NCI-H526 (cell line): Measurements from ENCODE around the gene VAPA.
"Not testable (repeated sequence)": the region's sequence is repeated elsewhere in the genome, so short reads cannot be mapped to it uniquely, and the experiment has no call there.

Experiments
- DNase-seq, 2 experiments: peaks; one replicate each; lab custom pipeline; 2025; lab: John Stamatoyannopoulos, UW

VAPA gene

DNA sequence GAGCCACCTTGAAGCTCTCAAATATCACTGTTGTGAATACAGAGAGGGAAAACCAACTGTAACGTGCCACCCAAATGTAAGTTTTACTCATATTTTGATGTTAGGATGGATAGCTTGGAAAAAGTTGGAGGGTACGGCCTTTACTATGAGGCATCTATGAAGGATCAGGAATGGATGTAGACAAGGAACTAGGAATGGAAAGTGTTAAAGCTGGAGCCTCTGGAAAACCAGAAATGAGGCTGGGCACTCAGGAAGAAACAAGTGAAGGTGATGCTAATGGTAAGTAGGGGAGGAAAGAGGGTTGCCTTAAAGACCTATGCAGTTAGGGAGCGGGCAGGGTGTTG, 27.8 kb upstream of the VAPA start:
- no peak for DNase-seq

DNA sequence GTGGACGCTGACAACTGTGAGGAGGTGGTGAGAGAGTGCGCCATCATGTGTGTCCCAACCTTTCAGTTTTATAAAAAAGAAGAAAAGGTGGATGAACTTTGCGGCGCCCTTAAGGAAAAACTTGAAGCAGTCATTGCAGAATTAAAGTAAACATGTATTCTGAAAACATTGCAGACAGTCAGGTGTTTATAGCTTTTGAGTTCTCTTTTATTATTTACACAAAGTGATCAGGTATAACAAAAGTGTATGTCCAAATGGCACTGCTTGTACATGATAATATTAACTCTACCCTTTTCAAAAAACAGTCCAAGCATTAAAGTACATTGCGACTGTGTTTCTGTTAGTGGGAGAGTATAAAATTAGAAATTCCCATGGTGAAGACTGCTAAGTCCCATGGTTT, 25.8 kb upstream of the VAPA start:
- no peak for DNase-seq

DNA sequence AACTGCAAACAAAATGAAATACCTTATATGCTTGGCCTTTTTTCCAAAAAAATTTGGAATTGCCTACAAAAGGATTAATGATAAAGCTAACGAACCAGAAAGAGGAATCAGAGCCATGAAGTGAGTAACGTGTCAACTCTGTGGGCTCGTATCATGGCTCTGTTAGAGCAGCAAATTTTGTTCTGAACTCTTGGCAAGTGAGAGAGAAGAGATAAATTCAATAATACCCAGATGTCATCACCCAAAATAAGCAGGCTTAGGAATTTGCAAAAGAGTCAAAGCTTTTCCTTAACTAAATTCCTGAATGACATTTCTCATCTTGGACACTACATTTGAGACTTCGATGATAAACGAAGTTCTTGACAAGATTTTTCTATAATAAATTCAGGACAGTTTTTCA, 23.6 kb upstream of the VAPA start:
- no peak for DNase-seq

DNA sequence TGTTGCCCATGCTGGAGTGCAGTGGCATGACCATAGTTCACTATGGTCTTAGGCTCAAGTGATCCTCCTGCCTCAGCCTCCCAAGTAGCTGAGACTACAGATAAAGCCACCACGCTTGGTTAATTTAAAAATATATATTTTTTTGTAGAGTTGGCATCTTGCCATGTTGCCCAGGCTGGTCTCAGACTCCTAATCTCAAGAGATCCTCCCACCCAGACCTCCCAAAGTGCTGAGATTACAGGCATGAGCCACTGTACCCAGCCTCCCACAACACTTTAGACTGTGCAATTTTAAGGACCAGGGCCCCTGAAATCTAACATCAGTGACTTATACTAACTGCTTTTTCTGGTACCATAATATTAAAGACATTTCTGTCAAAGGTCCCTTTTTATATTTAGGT, 22.9 kb upstream of the VAPA start:
- DNase-seq: no peak

DNA sequence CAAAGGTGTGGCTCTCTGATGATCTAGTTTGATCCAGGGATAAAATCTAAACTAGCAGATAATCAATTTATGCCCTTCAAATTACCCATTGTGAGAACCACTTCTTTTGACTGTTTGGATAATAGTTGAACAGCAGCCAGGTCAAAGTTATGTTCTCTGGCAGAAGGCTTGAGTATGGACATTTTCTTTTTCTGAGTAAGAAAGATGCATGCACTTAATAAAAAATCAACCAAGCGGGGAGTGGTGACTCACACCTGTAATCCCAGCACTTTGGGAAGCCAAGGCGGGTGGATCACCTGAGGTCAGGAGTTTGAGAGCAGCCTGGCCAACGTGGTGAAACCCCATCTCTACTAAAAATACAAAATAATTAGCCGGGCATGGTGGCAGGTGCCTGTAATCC, 22.3 kb upstream of the VAPA start:
- DNase-seq: not testable (repeated sequence)

DNA sequence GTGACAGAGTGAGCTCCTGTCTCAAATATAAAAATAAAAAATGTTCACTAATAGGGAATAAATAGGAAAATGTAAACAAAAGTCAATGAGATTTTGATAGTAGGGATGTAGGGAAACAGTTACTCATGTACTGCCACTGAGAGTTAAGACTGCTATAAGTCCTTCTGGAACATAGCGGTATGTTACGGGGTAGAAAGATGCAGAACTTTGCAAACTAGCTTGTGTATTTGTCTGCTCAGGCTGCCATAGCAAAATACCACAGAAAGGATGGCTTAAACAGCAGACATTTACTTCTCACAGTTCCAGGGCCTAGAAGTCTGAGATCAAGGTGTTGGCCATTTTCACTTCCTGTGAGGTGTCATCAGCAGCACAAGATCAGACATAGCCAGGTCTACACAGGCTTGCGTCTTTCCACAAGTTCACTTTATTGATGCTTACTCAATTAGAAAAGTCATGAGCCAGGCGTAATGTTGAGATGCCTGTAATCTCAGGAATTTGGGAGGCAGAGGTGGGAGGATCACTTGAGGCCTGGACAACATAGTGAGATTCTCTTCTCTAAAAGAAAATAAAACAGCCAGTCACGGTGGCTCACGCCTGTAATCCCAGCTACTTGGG, 19.3 kb upstream of the VAPA start:
- no peak for DNase-seq

DNA sequence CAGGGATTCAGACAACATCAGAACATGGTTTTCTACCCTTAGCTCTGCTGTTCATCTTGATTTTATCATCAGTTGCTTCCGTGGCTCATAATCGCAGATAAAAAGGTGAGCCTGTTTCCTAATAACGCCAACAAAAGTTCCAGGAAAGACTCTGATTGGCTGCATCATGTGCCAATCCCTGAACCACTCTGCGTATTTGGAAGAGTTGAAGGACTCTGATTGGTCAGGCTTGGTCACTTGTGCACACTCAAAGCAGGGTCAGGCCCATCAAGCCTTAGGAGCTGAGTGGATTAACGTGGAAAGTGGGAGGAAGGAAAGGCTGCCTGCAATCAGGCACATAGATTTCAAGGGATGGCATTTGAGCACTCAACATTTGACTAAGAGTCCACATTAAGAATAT, 16.7 kb upstream of the VAPA start:
- no peak for DNase-seq

DNA sequence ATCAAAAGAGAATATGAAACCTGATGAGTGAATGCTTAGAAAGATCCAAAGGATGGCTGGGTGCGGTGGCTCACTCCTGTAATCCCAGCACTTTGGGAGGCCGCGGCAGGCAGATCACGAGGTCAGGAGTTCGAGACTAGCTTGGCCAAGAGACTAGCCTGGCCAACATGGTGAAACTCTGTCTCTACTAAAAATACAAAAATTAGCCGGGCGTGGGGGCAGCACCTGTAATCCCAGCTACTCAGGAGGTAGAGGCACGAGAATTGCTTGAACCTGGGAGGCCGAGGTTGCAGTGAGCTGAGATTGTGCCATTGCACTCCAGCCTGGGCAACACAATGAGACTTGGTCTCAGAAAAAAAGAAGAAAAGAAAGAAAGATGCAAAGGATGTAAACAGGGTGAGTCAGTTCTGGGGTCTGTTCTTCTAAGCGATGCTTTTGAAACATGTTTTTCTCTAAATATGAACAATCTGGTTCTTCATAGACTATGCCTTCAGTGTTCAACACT, 16.0 kb upstream of the VAPA start:
- DNase-seq: not testable (repeated sequence)

DNA sequence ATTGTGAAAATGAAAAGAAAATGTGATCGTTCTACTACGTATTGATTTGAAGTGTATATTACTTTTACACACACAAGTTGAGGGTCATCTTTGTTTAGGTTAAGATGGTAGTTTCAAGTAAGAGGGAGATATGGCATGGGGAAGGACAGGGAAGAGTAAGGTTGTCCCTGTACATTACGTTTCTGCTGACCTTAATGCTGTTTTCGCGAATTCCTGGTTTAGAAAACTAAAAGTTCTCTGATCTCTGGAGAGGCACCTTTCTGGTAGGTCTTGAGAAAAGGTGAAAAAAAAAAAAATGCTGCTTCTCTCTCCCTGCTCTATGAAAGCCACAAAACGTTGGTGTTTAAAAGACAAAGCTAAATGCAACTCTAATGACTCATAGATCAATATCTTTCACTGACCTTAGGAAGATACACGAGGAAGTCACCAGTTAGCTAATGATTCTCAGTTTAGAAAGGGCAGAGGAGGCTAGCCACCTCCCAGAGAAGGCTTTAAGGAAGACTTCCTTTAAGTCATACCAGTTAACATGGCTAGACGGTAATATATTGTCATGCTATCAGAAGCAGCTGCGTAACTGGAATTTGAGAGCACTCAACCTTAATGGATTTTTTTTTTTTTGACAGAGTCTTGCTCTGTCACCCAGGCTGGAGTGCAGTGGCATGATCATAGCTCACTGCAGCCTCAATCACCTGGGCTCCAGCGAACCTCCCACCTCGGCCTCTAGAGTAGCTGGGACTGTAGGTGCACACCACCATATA, 14.8 kb upstream of the VAPA start:
- DNase-seq: no peak

DNA sequence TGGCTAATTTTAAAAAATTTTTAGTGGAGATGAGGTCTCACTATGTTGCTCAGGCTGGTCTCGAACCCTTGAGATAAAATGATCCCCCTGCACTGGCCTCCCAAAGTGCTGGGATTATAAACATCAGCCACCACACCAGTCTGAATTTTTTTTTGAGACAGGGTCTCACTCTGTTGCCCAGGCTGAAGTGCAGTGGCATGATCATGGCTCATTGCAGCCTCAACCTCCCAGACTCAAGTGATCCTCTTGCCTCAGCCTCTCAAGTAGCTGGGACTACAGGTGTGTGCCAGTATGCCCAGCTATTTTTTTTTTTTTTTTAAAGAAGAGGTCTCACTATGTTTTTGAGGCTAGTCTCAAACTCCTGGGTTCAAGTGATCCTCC, 14.3 kb upstream of the VAPA start:
- DNase-seq: not testable (repeated sequence)

DNA sequence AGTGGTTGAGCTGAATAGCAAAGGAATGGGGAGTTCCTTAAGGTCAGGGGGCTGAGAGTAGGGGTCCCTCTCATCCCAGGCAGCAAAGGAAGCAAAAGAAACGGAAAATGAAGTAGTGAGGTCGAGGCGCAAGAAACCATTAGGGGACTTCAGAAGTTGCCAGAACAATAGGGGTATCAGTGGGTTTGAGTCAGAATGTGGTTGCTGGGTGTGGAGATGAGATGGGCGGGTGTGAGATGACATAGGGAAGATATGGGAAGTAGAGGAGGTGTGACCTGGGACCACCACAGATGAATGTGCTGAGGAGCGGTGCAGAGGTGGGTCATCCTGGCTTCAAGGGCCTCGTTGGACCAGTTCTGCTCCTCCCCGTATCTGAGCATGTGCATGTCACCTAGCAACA, 13.1 kb upstream of the VAPA start:
- DNase-seq: no peak

DNA sequence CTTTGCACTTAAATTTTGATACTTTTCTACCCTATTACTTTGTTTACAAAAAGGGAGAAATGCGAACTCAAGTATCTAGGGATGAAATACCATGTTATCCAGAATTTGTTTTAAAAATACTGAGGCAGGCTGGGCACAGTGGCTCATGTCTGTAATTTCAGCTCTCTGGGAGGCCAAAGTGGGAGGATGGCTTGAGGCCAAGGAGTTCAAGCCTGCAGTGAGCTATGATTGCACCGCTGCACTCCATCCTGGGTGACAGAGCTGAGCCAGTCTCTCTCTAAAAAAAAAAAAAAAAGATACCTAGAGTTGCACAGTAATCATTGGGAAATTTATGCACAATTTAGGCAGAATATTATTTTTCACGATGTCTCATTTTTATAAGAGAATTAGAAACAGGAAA, 12.4 kb upstream of the VAPA start:
- DNase-seq: no peak

DNA sequence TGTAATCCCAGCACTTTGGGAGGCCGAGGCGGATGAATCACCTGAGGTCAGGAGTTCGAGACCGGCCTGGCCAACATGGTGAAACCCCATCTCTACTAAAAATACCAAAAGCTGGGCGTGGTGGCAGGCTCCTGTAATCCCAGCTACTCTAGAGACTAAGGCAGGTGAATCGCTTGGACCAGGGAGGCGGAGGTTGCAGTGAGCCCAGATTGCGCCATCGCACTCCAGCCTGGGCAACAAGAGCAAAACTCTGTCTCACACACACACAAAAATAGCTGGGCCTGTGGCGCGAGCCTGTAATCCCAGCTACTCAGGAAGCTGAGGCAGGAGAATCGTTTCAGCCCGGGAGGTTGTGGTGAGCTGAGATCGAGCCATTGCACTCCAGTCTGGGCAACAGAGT, 11.6 kb upstream of the VAPA start:
- DNase-seq: not testable (repeated sequence)

DNA sequence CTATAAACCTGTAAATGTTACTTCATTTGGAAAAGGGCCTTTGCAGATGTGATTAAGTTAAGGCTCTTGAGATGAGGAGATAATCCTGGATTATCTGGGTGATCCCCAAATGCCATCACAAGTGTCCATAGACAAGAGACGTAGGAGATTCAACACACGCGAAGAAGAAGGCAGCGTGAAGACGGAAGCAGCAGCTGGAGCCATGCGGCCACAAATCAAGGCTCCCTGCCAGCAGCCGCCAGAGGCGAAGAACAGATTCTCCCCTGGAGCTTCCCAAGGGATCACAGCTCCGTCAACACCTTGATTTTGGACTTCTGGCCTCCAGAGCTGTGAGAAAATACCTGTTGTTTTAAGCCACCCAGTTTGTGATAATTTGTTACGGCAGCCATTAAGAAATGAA, 11.0 kb upstream of the VAPA start:
- DNase-seq: no peak

DNA sequence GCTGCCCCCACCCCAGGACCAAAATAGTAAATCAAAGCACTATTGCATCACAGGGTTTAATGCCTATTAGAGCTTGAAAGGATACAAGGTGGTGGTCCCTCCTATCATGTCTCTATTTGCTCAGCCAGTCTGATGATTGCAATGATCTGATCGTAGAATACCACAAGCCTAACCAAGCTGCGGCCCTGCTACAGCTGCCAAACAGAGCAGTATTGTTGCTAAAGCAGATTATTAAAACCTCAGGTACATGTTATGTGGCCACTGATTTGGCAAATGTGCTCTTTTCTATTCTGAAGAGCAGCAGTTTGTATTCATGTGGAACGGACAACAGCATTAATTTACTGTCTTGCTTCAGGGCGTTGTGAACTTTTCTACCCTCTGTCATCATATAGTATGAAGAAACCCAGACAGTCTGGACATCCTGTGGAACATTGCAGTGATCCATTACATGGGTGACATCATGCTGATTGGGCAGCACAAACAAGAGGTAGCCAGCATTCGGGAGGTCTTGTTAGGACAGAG, 8.4 kb upstream of the VAPA start:
- DNase-seq: no peak

DNA sequence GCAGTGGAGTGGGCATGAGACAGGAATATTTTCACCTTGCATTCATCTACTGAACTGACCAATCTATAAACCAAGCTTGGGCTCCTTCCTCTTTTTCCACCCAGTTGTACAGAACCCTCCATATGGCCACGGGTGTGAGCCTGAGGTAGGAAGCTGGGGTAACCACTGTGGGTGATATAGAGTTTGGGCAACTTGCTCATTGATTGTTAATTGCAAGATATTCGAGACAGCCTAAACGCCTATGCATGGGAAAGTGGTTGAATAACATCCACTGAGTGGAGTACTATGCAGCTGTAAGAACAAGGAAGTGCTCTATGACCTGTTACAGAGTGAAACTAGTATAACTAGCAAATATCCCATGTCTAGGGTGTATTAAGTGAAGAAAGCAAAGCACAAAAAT, 7.3 kb upstream of the VAPA start:
- DNase-seq: no peak

DNA sequence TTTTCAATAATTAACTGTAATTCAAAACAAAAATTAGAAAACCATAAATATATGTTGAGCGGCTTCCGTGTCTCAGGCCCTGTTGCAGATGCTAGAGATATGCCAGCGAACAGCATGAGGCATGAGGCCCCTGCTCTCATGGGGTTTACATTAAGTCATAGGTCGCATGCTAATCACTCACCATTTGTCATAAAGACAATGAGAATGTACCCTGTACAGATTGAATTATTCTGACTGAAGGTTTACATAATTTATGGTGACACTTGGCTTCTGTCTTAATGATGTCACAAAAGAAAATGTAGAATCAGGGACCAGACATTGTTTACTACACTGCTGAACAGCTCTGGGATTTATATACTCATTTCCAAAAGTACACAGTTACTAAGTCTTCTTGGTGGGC, 5.9 kb upstream of the VAPA start:
- DNase-seq: no peak

DNA sequence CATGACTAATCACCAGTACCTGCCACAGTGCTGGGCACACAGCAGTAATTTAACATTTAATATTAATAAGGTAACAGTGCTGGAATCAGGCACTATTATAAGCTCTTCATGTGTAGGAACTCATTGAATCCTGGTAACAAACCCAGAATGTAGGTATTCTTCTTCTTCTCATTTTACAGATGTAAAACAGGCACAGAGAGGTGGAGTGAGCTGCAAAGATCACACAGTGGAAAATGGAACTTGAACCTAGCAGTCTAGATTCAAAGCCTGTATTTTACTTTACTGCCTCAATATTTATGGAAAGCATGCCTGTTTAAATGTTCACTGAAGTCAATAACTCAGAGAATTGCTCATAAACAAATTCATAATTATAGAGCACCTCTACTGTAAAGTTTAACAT, 3.7 kb upstream of the VAPA start:
- no peak for DNase-seq

DNA sequence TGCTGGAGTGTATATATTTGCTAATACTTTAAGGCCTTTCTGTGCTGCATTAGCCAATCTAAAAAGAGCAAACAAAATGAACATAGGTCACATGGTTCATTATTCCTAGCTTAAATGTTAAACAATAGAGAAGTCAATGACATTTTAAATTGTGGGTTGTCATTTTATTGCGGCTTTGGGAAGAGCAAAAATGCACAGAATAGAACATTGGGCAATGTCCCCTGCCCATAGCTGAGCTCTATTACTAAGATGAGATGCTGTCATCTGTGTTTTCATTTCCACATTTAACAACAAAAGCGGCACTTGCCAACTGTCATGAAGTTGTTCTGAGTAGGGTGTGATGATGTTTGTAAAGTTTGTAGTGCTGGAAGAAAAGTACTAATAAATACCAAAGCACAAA, 3.2 kb upstream of the VAPA start:
- DNase-seq: no peak

DNA sequence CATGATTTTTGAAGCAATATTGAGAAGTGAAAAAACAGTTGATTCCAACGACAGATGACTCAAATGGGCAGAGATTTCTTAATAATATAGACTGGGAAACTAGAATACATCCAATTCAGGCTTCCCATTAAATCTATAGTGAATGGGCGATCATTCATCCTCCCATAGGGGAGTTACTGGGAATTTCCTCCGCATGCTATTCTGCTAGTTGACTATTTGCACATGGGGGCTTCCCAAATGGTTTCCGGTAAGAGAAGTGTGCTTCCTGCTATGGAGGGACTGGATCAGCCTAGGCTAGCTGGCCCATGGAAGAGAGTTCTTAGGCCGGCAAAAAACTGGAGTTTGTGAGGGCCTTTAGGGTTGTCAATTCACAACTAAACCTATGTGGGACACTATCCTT, 2.6 kb upstream of the VAPA start:
- no peak for DNase-seq

DNA sequence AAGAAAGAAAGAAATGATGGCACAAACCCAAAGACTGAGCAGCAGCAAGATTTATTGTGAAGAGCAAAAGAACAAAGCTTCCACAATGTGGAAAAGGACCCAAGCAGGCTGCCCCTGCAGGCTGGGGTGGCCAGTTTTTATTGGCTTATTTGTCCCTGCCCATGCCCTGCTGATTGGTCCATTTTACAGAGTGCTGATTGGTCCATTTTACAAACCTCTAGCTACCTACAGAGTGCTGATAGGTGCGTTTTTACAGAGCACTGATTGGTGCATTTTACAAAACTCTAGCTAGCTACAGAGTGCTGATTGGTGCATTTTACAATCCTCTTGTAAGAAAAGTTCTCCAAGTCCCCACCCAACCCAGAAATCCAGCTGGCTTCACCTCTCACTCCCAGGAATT, 1.5 kb upstream of the VAPA start:
- not testable (repeated sequence) for DNase-seq

DNA sequence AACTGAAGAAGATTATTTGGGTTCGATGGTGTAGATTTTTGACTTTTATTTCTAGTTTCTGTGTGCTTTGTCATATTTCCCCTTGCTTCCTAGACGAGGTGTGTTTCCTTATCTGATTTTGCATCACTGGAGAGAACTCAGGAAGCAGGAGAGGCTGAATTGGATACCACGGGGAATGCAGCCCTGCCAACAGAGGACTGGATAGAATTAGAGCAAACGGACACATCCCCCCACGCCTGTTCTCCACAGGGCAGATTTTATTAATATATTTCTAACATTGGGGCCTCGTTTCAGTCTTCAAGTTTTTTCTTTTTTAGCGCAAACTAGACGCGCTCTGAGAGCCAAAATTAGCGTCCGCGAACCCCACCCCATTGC, 678 bp upstream of the VAPA start:
- no peak for DNase-seq

DNA sequence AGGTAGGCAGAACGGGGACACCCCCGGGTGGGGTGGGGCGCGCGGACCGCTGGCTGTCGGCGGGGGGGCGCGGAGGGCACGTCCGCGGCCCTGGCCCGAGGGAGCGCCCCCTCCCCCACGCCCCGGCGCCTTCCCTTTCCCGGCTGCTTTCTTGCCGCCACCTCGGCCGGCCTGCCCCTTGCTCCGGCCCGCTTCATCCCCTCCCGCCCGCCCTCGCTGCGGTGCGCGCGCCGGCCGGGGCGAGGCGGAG, 443 bp downstream of the VAPA start:
- DNase-seq: no peak

DNA sequence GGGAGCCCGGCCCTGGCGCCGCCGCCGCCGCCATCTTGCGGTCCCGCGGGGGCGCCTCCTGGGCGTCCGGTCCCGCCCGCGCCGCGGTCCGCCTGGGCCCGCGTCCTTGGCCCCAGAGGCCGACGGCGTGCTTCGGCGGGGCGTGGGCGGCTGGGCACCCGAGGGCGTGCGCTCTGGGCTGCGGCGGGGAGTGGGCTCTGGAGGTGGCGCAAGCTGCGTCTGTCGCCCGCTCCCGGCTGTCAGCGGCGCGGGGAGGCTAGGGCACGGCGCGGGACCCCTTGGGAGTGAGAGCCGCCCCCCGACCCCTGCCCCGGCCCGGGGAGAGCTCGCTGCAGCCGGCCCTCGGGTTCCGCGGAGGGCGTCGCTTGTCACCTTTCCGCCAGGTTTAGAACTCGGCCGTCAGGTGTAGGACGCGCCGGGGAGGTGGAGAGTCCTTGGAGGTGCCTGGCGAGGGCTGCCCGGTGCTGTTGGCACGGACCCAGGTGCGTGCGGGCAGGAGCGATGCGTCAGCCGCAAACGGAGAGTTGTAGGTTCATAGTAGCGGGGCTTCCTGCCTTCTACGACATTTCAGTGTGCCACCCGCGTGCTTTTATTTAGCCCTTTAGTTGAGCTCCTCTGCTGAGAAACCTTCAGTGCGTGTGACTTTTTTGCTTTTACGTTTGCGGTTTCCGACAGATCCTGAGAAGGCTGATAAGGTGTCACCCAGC, 921 bp downstream of the VAPA start:
- peak in 1 of 2 experiments; percentile 54 for DNase-seq
